Measurements from ENCODE around the gene WNT4. TPM values are rescaled to one million over a fixed set of nuclear protein-coding genes. Genes with fewer than 3 reads are reported as not detected.

WNT4 gene
- total and polyA plus RNA-seq, 10 donors, result 0.07 to 0.47 (median 0.16) TPM; not detected in 1

DNA sequence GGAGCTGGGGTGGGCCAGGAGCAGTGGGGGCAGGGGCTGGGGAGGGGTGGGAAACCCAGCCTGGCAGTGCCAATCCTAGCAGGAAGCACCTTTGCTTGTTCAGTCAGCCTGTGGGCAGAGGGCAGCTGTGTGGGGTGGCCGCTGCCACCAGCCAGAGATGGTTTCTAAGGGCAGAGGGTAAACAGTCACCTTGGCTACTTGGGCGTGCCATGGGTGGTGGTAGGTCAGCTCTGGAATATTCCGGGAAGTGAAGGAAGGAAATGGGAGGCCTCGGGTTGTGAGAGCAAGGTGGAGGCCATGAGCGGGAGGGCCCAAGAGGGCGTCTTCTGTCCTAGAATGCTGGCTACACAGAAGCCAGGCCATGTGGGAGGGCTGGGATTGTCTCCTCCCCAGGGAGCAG lies 20.7 kb upstream of the WNT4 start:
- TF ChIP-seq POLR2A (IDR thresholded peaks at IDR 0.05), result no peak
- TF ChIP-seq POLR2AphosphoS5 (IDR thresholded peaks at IDR 0.05), result peak; percentile 20 to 80 (median 70)
- Histone ChIP-seq H3K9me3 (no peaks in the 10 kb centered on the region), H3K36me3 (no peaks in the 10 kb centered on the region), H3K27me3 (replicated peaks in 1 of 7) (no peaks in the 10 kb centered on the region), H3K4me1 (peaks cover 0 to 15% (median 0%) of the 10 kb centered on the region in 6 donors), H3K4me3 (no peak overlapping the region), H3K27ac (peak overlapping the region in 6 of 8 donors; percentile 9 to 65 (median 48))
- intact Hi-C loops (cut with DNase I; ENCODE audit: low total_unique reads), result no loop called here
- WGBS, 5 donors, result 48 to 64% (median 58%) methylated on average over 6 of the region's 6 CpGs
- DNase-seq, result no peak

DNA sequence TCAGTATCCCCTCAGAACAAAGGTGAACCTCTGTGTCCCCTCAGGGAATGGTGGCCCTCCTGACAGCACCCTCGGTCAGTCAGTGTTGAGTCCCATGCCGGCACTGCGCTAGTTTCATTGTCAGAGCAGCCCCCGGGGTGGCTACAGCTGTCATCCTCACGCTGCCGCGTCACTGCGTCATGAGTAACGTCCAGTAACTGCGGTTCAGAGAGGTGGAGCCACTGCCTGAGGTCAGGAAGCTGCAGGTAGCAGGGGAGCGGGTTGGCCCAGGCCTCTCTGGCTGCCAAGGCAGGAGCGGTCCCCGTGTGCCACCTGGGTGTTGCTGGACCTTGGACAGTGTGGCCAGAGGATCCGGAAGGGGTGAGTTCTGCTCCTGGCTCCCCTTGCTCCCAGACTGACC lies 20.2 kb upstream of the WNT4 start:
- Histone ChIP-seq H3K27me3 (replicated peaks in 1 of 7) (no peaks in the 10 kb centered on the region), H3K4me3 (no peak overlapping the region), H3K4me1 (peaks cover 0 to 15% (median 0%) of the 10 kb centered on the region in 6 donors), H3K9me3 (no peaks in the 10 kb centered on the region), H3K27ac (peak overlapping the region in 6 of 8 donors; percentile 8 to 65 (median 48)), H3K36me3 (no peaks in the 10 kb centered on the region)
- DNase-seq, result no peak
- no peak for TF ChIP-seq POLR2A (IDR thresholded peaks at IDR 0.05)
- TF ChIP-seq, protein P1, sequence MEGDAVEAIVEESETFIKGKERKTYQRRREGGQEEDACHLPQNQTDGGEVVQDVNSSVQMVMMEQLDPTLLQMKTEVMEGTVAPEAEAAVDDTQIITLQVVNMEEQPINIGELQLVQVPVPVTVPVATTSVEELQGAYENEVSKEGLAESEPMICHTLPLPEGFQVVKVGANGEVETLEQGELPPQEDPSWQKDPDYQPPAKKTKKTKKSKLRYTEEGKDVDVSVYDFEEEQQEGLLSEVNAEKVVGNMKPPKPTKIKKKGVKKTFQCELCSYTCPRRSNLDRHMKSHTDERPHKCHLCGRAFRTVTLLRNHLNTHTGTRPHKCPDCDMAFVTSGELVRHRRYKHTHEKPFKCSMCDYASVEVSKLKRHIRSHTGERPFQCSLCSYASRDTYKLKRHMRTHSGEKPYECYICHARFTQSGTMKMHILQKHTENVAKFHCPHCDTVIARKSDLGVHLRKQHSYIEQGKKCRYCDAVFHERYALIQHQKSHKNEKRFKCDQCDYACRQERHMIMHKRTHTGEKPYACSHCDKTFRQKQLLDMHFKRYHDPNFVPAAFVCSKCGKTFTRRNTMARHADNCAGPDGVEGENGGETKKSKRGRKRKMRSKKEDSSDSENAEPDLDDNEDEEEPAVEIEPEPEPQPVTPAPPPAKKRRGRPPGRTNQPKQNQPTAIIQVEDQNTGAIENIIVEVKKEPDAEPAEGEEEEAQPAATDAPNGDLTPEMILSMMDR (IDR thresholded peaks at IDR 0.05 in 8 of 11, conservative IDR thresholded peaks at IDR 0.05 in 3 of 11), result no peak
- TF ChIP-seq POLR2AphosphoS5 (IDR thresholded peaks at IDR 0.05), result no peak
- WGBS, 5 donors, result 68 to 77% (median 75%) methylated on average over 9 to 14 of the region's 14 CpGs
- intact Hi-C loops (cut with DNase I; ENCODE audit: low total_unique reads), result no loop called here

DNA sequence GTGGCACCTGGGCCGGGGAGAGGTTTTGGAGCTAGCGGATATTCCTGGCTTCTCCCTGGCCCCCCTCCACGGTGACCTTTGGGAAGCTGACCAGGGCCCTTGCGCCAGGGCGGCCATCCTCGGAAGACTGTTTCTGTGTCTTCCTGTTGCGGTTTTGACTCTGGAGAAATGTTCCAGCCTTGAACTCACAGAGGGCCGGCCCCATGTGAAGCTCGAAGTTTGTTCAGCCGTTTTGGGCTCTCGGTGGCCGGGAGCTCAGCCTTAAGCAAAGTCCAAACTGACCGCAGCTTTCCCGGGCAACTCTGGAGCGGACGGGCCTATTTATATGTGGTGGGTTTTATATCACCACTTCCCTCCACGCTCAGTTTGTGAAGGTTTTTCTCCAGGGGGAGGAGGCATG lies 17.0 kb upstream of the WNT4 start:
- Histone ChIP-seq H3K4me3 (no peak overlapping the region), H3K9me3 (no peaks in the 10 kb centered on the region), H3K27me3 (replicated peaks in 1 of 7) (no peaks in the 10 kb centered on the region), H3K27ac (no peak overlapping the region), H3K4me1 (peaks cover 0 to 15% (median 0%) of the 10 kb centered on the region in 6 donors), H3K36me3 (no peaks in the 10 kb centered on the region)
- intact Hi-C loops (cut with DNase I; ENCODE audit: low total_unique reads), result no loop called here
- no peak for DNase-seq
- WGBS, 5 donors, result 74 to 82% (median 77%) methylated on average over 17 of the region's 17 CpGs
- TF ChIP-seq, protein P1 (IDR thresholded peaks at IDR 0.05 in 8 of 11, conservative IDR thresholded peaks at IDR 0.05 in 3 of 11), result no peak
- TF ChIP-seq POLR2A (IDR thresholded peaks at IDR 0.05) (no peak), POLR2AphosphoS5 (IDR thresholded peaks at IDR 0.05) (no peak)

DNA sequence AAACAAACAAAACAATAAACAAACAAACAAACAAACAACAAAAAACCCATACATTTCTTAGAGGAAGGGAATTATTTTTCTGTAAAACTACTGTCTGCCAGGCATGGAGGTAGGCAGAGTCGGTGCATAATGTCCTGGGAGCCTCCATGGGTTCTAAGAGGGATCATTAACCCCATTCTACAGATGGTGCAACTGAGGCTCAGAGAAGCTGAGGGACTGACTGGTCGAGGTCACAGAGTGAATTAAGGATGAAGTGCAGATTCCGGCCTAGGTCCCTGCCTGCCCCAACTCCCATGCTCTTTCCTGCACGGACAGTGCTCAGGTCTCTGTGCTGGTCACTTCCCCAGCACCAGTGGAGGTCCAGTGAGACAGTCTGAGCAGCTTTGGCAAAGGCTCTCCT lies 15.8 kb upstream of the WNT4 start:
- TF ChIP-seq, protein P1 (IDR thresholded peaks at IDR 0.05 in 8 of 11, conservative IDR thresholded peaks at IDR 0.05 in 3 of 11), result no peak
- TF ChIP-seq POLR2A (IDR thresholded peaks at IDR 0.05), result no peak
- no peak for TF ChIP-seq POLR2AphosphoS5 (IDR thresholded peaks at IDR 0.05)
- H3K4me1 ChIP-seq, result peaks cover 0 to 11% (median 0%) of the 10 kb centered on the region in 6 donors
- no peak overlapping the region for H3K4me3 ChIP-seq
- no peak for DNase-seq
- H3K27ac ChIP-seq, result no peak overlapping the region
- WGBS, 5 donors, result 76 to 91% (median 89%) methylated on average over 4 of the region's 4 CpGs
- peaks cover 0 to 6% (median 0%) of the 10 kb centered on the region in 7 donors for H3K27me3 ChIP-seq (replicated peaks in 1 of 7)
- no peaks in the 10 kb centered on the region for H3K9me3 ChIP-seq
- intact Hi-C loops (cut with DNase I; ENCODE audit: low total_unique reads), result no loop called here
- no peaks in the 10 kb centered on the region for H3K36me3 ChIP-seq
